GM12891 (cell line): ENCODE results near the gene RFNG.

Experiments used
- DNase-seq: peaks from one replicate; pipeline ENCODE4 v3.0.0; 2011; ENCODE audit warnings: low spot score; ENCODE audit not compliant: insufficient read length
- FAIRE-seq: peaks from 2 replicates; lab custom pipeline; 2011; peaks lifted over from hg19 to GRCh38; lab: Jason Lieb, UNC
- PAX5 ChIP-seq: IDR thresholded peaks from 2 replicates; pipeline ENCODE4 v1.6.1; 2011; ENCODE audit warnings: low read length, moderate library complexity, mild to moderate bottlenecking; ENCODE audit not compliant: insufficient read depth, severe bottlenecking
- POLR2A ChIP-seq: IDR thresholded peaks from 2 replicates; pipeline ENCODE4 v1.6.1; 2011; ENCODE audit warnings: low read depth, low read length, control low read depth
- POLR2AphosphoS5 ChIP-seq: IDR thresholded peaks from 2 replicates; pipeline ENCODE4 v1.6.1; 2011; ENCODE audit warnings: low read depth, low read length, control low read depth
- POU2F2 ChIP-seq: IDR thresholded peaks from 2 replicates; pipeline ENCODE4 v1.6.1; 2011; ENCODE audit warnings: low read depth, mild to moderate bottlenecking, control low read depth, low read length, moderate library complexity
- SPI1 ChIP-seq: IDR thresholded peaks from 2 replicates; pipeline ENCODE4 v1.6.1; 2011; ENCODE audit warnings: low read depth, low read length, control low read depth
- TAF1 ChIP-seq: IDR thresholded peaks from 2 replicates; pipeline ENCODE4 v1.6.1; 2011; ENCODE audit warnings: low read depth, low read length, control low read depth

RFNG gene

DNA sequence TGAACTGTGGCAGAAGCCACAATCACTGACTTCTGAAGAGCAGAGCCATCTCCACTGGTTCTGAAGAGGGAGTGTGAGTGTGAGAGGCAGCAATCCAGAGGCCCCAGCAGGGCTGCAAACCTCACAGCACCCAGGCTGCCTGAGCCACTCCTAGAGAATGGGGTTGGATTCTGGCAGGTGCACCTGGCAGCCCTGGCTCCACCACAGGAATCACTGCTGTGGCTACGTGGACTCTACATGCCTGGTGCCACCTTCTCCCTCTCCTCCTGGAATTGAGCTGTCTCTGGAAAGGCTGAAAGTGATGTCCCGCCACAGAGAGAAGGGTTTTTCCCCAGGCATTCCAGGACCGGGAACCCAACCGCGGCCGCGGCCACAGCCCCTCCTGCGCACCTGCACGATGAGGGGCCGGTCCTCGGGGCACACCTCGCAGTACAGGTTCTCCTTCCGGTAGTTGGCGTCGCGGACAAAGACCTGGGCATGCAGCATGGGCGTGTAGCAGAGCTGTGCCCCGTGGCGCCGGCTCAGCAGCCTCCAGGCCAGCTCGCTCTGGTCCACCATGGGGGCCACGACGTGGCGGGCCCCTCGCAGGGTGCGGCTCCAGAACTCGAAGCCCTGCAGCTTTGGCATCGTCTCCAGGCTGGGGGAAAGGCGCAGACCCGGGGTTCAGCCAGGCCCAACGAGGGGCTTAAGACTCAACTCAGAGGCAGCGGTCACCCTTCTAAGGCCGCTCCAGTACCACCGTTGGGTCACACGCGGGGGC lies 13.0 kb upstream of the RFNG start:
- TF ChIP-seq POLR2A = peak; percentile 30; the same call in 1 of the 2 replicates
- no peak for TF ChIP-seq POU2F2
- DNase-seq (no peak), FAIRE-seq (peak; percentile 51)

DNA sequence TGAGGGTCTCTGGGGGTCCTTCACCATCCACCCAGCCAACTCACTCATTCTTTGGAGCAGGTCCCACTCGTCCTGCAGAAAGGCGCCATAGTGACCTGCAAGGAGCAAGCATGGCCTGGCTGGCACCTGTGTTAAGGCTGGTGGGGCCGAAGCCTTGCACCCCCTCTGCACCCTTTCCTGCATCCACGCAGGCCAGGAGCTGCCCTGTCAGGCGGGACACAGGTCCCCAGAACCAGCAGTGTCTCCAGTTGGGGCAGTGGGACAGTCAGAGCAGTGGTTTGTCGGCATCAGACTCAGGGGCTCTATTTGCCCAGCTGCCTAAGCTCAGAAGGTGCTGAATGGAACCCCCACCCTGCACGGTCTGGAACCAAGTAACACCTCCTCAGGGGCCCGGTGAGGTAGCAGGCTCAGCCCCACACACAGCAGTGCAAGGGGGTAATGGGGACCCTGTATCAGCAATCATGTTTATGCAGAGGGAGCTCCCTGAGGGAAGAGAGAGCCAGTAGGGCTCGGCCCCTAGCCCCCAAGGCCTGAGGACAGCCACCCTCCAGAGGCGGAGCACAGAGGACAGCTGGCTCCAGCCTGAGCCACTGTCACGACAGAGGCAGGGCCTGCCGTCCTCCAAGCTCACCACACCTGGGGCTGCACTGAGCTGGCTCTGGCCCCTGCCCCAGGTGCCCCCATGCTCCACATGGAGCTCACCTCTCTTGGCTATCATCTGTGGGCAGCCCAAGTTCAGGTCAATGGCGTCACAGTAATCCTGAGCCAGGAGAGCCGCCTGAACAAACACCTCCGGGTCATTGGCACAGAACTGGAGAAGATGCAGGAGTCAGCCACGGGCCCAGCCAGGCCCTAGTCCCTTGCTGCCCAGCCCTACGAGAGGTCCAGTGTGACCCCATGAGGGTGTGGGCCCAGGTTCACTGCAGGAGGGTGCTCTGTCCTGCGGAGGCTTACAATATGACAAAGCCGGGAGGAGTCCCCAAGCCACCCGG lies 12.1 kb upstream of the RFNG start:
- FAIRE-seq (no peak), DNase-seq (no peak)
- no peak for TF ChIP-seq SPI1
- TF ChIP-seq TAF1 = no peak
- TF ChIP-seq POLR2A = 0 out of 2 replicates have a peak, but pooled peaks have one; percentile 9
- TF ChIP-seq PAX5 = no peak
- TF ChIP-seq POLR2AphosphoS5 = no peak
- no peak for TF ChIP-seq POU2F2

DNA sequence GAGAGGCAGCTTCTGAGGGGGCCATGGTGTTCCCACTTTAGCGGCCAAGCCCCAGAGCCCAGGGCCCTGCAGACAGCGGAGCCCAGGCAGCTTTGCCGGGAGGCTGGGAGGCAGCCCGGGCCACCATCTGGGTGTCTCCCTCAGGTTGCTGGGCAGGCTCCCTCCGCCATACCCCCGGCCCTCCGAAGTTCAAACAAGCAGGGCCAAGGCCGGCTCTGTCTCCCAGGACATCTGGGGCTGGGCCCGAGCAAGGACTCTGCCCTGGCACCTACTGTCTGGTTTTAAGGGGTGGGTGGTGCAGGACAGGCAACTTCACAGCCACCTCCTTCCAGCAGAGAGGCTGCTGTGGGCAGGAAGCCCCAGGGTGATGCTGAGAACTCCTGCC lies 11.4 kb upstream of the RFNG start:
- FAIRE-seq (no peak), DNase-seq (no peak)
- TF ChIP-seq PAX5 = no peak
- TF ChIP-seq POLR2A = no peak
- TF ChIP-seq POU2F2 = no peak
- no peak for TF ChIP-seq SPI1
- TF ChIP-seq POLR2AphosphoS5 = no peak; the same call in 1 of the 2 replicates
- no peak for TF ChIP-seq TAF1

DNA sequence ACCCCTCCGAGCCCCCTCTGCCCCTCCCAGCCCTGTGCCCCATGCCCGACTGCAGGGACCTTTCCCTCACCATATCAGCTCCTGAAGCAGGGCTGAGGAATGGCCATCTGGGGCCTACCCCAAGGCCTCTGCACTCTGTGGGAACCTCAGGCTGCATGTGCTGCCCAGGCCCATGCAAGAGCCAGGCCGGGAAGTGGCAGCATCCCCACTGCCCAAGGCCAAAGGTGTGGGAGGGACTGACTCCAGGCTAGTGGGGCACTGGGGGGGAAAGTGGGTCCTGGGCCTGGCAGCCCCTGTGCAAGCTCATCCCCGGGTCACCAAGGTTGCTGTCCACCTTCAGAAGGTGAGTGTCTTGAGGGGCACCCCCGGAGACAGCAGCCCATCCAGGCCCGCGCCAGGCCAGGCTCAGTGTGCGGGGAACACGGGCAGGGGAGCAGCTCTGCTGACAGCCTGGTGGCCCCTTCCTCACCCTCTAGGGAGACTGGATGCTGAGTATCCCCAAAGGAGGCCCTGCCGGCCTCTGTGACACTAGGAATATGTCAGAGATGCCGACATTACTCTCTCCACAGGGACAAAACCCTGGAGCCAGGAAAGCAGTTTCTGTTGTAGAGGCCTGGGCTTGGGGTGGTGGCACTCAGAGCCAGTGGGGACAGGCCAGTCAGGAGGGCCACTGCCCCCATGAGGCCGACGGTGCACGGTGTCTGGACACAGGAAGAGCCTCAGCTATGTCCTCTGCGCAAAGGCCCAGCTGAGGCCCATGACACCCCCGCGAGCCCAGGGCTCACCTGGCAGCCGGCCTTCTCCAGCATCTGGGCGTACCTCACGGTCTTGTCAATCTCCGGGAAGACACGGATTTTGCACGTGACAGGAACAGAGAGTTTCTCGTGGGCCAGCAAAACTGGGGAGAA lies 10.7 kb upstream of the RFNG start:
- FAIRE-seq (no peak), DNase-seq (no peak)
- TF ChIP-seq POLR2AphosphoS5 = no peak
- no peak for TF ChIP-seq TAF1

DNA sequence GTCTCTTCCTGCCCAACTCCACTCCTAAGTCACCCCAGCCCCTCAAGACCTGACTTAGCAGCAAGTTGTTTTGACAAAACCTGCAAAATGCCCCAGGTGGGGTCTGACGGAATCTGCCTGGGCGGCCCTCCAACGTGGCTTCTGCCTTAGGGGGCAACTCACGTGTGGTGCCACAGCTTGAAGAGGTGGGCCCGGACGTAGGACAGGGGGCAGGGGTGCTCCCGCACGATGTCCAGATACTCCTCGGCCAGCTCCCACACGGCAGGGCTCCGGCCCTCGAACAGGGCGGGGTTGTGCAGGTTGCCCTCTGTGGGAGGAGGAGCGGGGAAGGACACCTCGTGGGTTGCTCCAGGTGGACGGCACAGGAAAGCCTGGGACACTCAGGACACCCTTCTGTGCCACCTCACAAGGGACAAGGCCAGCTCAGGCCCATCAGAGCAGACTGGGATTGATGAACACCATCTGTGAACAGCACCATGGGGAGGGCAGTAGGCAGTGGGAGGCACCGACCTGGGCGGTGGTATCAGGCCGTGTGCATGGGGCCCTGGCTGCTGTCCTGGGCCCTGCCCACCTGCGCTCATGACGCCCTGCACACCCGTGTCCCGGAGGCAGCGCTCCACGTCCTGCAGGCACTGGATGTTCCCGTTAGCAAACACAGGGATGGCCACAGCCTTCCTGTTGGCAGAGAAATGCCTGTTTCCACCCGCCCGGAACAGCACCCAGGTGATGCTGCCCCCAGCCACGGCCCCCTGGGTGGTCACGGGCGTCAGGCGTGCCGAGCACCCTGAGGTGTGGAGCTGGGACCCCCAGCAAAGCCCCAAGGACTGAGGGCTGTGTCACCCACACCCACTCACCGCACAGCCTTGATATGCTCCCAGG lies 9.7 kb upstream of the RFNG start:
- no peak for FAIRE-seq
- no peak for DNase-seq
- TF ChIP-seq POU2F2 (no peak), POLR2A (no peak; the same call in 1 of the 2 replicates), SPI1 (no peak), POLR2AphosphoS5 (no peak; the same call in 1 of the 2 replicates), TAF1 (no peak), PAX5 (no peak)

DNA sequence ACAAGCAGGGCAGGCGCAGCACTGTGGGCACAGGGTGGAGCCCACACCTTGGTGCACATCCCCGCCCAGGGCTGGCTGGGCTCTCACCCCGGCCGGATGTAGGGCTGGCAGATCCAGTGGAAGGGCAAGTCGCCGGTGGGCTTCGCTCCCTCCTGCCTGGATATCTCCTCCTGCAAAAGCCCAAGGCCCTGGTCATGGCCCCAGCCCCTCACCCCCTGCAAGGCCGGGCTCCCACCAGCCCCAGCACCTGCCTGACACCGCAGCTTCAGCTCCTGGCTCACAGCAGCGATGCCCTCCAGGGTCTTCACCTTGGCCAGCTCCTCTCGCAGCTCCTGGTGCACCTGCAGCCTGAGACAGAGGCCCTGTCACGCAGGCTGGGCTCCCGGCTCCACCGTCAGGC lies 9.0 kb upstream of the RFNG start:
- no peak for TF ChIP-seq PAX5
- TF ChIP-seq SPI1 = no peak
- TF ChIP-seq POLR2A = no peak
- no peak for TF ChIP-seq TAF1
- TF ChIP-seq POU2F2 = no peak
- TF ChIP-seq POLR2AphosphoS5 = no peak
- FAIRE-seq (no peak), DNase-seq (no peak)

DNA sequence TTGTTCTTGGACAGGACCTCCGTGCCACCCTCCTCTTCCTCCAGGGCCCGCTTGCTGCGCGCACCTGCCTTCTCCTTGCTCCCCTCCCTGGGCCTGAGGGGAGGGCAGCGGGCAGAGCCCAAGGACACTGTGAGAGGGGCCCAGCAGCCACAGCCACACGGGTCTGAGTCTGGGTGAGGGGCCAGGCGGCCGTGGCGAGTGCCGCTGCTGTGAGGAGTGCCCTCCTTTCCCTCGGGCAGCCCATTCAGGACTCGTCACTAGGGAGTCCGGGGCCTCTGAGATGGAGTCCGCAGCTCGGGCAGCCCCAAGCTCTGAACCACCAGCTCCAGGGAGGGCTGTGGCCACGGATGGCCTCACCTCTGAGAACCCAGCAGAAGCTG lies 8.4 kb upstream of the RFNG start:
- FAIRE-seq (no peak), DNase-seq (no peak)
- no peak for TF ChIP-seq SPI1
- TF ChIP-seq POLR2AphosphoS5 = no peak
- TF ChIP-seq TAF1 = no peak
- no peak for TF ChIP-seq POU2F2
- no peak for TF ChIP-seq POLR2A
- no peak for TF ChIP-seq PAX5

DNA sequence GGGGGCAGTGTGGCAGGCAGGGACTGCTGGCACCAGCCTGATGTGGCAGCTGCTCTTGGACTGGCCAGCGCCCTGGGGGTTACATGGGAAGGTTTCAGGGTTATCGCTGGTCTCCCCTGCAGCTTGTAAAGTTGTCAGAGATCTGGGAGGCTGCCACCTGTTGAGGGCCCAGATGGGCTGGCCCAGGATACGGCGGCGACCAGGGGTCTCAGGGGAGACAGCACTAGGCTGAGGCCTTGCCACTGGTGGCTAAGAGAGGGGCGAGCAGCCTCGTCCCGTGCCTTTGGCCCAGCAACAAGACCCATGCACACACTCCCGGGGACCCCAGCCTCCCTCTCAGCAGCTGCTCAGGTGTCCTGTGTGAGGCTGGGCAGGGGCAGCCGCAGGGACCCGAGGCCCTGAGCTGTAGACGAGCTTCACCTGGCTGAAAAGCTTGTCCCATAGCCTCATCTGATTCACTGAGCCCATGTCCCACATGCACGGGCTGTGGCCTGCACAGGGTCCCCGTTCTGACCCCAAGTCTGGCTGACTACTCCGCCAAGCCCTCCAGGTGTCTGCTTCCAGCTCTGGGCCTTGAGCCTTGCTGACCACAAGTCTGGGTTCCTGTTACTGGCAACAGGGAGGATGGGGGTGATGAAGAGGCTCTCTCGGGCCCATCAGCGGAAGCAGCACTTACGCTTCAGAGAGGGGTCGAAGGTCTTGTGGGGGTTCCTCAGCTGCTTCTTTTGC lies 7.8 kb upstream of the RFNG start:
- TF ChIP-seq POLR2A (0 out of 2 replicates have a peak, but pooled peaks have one; percentile 28), POLR2AphosphoS5 (no peak)
- no peak for DNase-seq
- FAIRE-seq = no peak
